Peyer's patch (tissue), 4 donors: ENCODE results near the gene LHX3. TPM values are rescaled to one million over a fixed set of nuclear protein-coding genes. Genes with fewer than 3 reads are reported as not detected.

Experiments
- DNase-seq, 3 donors: peaks; one replicate each; pipeline ENCODE4 v3.0.0-alpha.2; 2017 to 2019
- H3K27ac ChIP-seq, 4 donors: fragments of 200-600 bp; sonication (generic); one replicate each; pipeline ENCODE4 v1.5.1; 2016 to 2019
- H3K27me3 ChIP-seq, 2 donors: fragments of 200-600 bp; sonication (generic); one replicate each; pipeline ENCODE4 v1.5.1; 2019
- H3K36me3 ChIP-seq, 3 donors: fragments of 200-600 bp; sonication (generic); one replicate each; pipeline ENCODE4 v1.5.1; 2016 to 2019
- H3K4me1 ChIP-seq, 4 donors: fragments of 200-600 bp; sonication (generic); one replicate each; pipeline ENCODE4 v1.5.1; 2016 to 2019
- H3K4me3 ChIP-seq, 4 donors: fragments of 200-600 bp; sonication (generic); 1 replicate in 3 of 4; 2 replicates in 1 of 4; pipeline ENCODE4 v1.5.1; 2016 to 2019; ENCODE audit warnings: mild to moderate bottlenecking in 1 of 4
- H3K9me3 ChIP-seq, 4 donors: fragments of 200-600 bp; sonication (generic); one replicate each; pipeline ENCODE4 v1.5.1; 2016 to 2019; ENCODE audit warnings: mild to moderate bottlenecking in 1 of 4
- CTCF ChIP-seq, 6 experiments: fragments of 450-650 bp in 4 of 6; fragments of 200-600 bp in 2 of 6; sonication (generic) in 1 of 6; IDR thresholded peaks; one replicate each; pipeline ENCODE4 v1.5.1; 2017 to 2019; ENCODE audit warnings: antibody characterized with exemption in 6 of 6, mild to moderate bottlenecking in 3 of 6, moderate library complexity in 1 of 6
- POLR2A ChIP-seq, 2 donors: fragments of 450-650 bp; IDR thresholded peaks; one replicate each; pipeline ENCODE4 v1.5.1; 2017; ENCODE audit warnings: antibody characterized with exemption in 2 of 2, mild to moderate bottlenecking in 2 of 2, moderate library complexity in 2 of 2
- total RNA-seq, 4 donors: library from RNA; depleted of rRNA; stranded (reverse); fragments of >200 nt; gene quantifications; one replicate each; pipeline ENCODE4 v1.1.0, GENCODE V29; 2016

LHX3 gene
- total RNA-seq, 4 donors from 2014 or later = not detected

- Histone ChIP-seq H3K4me3 (no peak overlapping the region), H3K36me3 (no peaks in the 10 kb centered on the region), H3K4me1 (peaks cover 0 to 9% (median 4%) of the 10 kb centered on the region in 4 donors), H3K9me3 (no peaks in the 10 kb centered on the region), H3K27ac (no peak overlapping the region), H3K27me3 (peaks cover 0 to 75% of the 10 kb centered on the region in 2 donors)
- DNase-seq = no peak
- TF ChIP-seq POLR2A (IDR thresholded peaks at IDR 0.05) (no peak), CTCF (IDR thresholded peaks at IDR 0.05) (no peak)
These were observed 3.1 kb downstream of the LHX3 start for GRCh38 chr9:136201609-136202453.

- H3K36me3 ChIP-seq = no peaks in the 10 kb centered on the region
- no peak overlapping the region for H3K27ac ChIP-seq
- H3K4me3 ChIP-seq = no peak overlapping the region
- no peaks in the 10 kb centered on the region for H3K9me3 ChIP-seq
- peaks cover 0 to 9% (median 4%) of the 10 kb centered on the region in 4 donors for H3K4me1 ChIP-seq
- DNase-seq = no peak
- peaks cover 0 to 80% of the 10 kb centered on the region in 2 donors for H3K27me3 ChIP-seq
- no peak for TF ChIP-seq POLR2A (IDR thresholded peaks at IDR 0.05)
- no peak for TF ChIP-seq CTCF (IDR thresholded peaks at IDR 0.05)
These were observed 3.8 kb downstream of the LHX3 start for GRCh38 chr9:136201174-136201573.

- Histone ChIP-seq H3K4me3 (no peak overlapping the region), H3K4me1 (peaks cover 0 to 9% (median 4%) of the 10 kb centered on the region in 4 donors), H3K27me3 (peaks cover 0 to 81% of the 10 kb centered on the region in 2 donors), H3K9me3 (no peaks in the 10 kb centered on the region), H3K27ac (no peak overlapping the region), H3K36me3 (no peaks in the 10 kb centered on the region)
- TF ChIP-seq CTCF (IDR thresholded peaks at IDR 0.05) = no peak
- no peak for TF ChIP-seq POLR2A (IDR thresholded peaks at IDR 0.05)
- no peak for DNase-seq
These were observed 4.5 kb downstream of the LHX3 start for GRCh38 chr9:136200424-136200823.

GRCh38 chr9:136199391-136200288 is 5.3 kb downstream of the LHX3 start:
- H3K27me3 ChIP-seq = peaks cover 0 to 83% of the 10 kb centered on the region in 2 donors
- TF ChIP-seq POLR2A (IDR thresholded peaks at IDR 0.05) (no peak), CTCF (IDR thresholded peaks at IDR 0.05) (no peak)
- no peak overlapping the region for H3K27ac ChIP-seq
- DNase-seq = no peak
- no peaks in the 10 kb centered on the region for H3K36me3 ChIP-seq
- no peak overlapping the region for H3K4me3 ChIP-seq
- H3K4me1 ChIP-seq = peaks cover 0 to 9% (median 4%) of the 10 kb centered on the region in 4 donors
- no peaks in the 10 kb centered on the region for H3K9me3 ChIP-seq

- no peak for TF ChIP-seq CTCF (IDR thresholded peaks at IDR 0.05)
- no peak for TF ChIP-seq POLR2A (IDR thresholded peaks at IDR 0.05)
- Histone ChIP-seq H3K36me3 (no peaks in the 10 kb centered on the region), H3K4me3 (no peak overlapping the region), H3K27ac (no peak overlapping the region), H3K9me3 (no peaks in the 10 kb centered on the region), H3K4me1 (peaks cover 0 to 9% (median 4%) of the 10 kb centered on the region in 4 donors), H3K27me3 (peaks cover 0 to 80% of the 10 kb centered on the region in 2 donors)
- DNase-seq = no peak
These were observed 6.3 kb downstream of the LHX3 start for GRCh38 chr9:136198605-136199083.
